Activated T-helper 2 cell treated with anti-CD3 and anti-CD28 coated beads, Interferon-gamma antibody, Interleukin-2, Interleukin-4, amounts not matched to agents 10 μg/mL and 5 μg/mL and 100 μg/mL, durations not matched to agents 14 hours and 24 hours and 36 hours (primary cell): Measurements from ENCODE around the gene ZCCHC14. TPM values are rescaled to one million over a fixed set of nuclear protein-coding genes. Genes with fewer than 3 reads are reported as not detected.

ENCODE experiments used
- DNase-seq: peaks from one replicate; pipeline ENCODE4 v3.0.0; 2021; ENCODE audit warnings: low spot score
- H3K27ac Mint-ChIP-seq: one replicate; pipeline ENCODE4 v1.8.0; 2021; ENCODE audit warnings: mixed read lengths
- H3K27me3 Mint-ChIP-seq: one replicate; pipeline ENCODE4 v1.8.0; 2021; ENCODE audit warnings: low read depth, mixed read lengths
- H3K36me3 Mint-ChIP-seq: one replicate; pipeline ENCODE4 v1.8.0; 2021; ENCODE audit warnings: low read depth, mixed read lengths
- H3K4me1 Mint-ChIP-seq: one replicate; pipeline ENCODE4 v1.8.0; 2021; ENCODE audit warnings: low read depth, mixed read lengths
- H3K4me3 Mint-ChIP-seq: one replicate; pipeline ENCODE4 v1.8.0; 2021; ENCODE audit warnings: low read depth, mild to moderate bottlenecking, moderate library complexity, mixed read lengths
- H3K9me3 Mint-ChIP-seq: one replicate; pipeline ENCODE4 v1.8.0; 2021; ENCODE audit warnings: mixed read lengths
- intact Hi-C: fragments of 100-400 bp; cut with micrococcal nuclease; formaldehyde crosslinking; loops from one replicate; pipeline ENCODE4 v1.15.1; 2023
- total RNA-seq: library from RNA; stranded (reverse); gene quantifications from 2 replicates; pipeline ENCODE4 v1.2.3, GENCODE V29; 2022

ZCCHC14 gene
- total RNA-seq, 1 donor from 2014 or later: 8.0 TPM

- H3K36me3 Mint-ChIP-seq: no peaks in the 10 kb centered on the region
- peaks cover 10% of the 10 kb centered on the region for H3K4me1 Mint-ChIP-seq
- H3K4me3 Mint-ChIP-seq: no peak overlapping the region
- intact Hi-C loops: loop anchor here (10.0 kb wide), 1 partner anchor 49 kb away; no protein-coding TSS in a partner anchor
- H3K27ac Mint-ChIP-seq: no peak overlapping the region
- no peaks in the 10 kb centered on the region for H3K9me3 Mint-ChIP-seq
- peaks cover 7% of the 10 kb centered on the region for H3K27me3 Mint-ChIP-seq
- no peak for DNase-seq
These were observed 57.2 kb downstream of the ZCCHC14 start for GRCh38 chr16:87435372-87436224.

- Mint-ChIP-seq H3K36me3 (no peaks in the 10 kb centered on the region), H3K27me3 (peaks cover 7% of the 10 kb centered on the region), H3K9me3 (no peaks in the 10 kb centered on the region), H3K4me3 (no peak overlapping the region), H3K4me1 (peaks cover 10% of the 10 kb centered on the region), H3K27ac (no peak overlapping the region)
- intact Hi-C loops: loop anchor here (10.0 kb wide), 1 partner anchor 51 kb away; no protein-coding TSS in a partner anchor
- no peak for DNase-seq
These were observed 58.6 kb downstream of the ZCCHC14 start for GRCh38 chr16:87434146-87434667.

GRCh38 chr16:87432330-87432915 lies 60.4 kb downstream of the ZCCHC14 start:
- intact Hi-C loops: loop anchor here (10.0 kb wide), 1 partner anchor 52 kb away; no protein-coding TSS in a partner anchor
- H3K27me3 Mint-ChIP-seq: peaks cover 7% of the 10 kb centered on the region
- H3K4me1 Mint-ChIP-seq: peaks cover 10% of the 10 kb centered on the region
- no peaks in the 10 kb centered on the region for H3K9me3 Mint-ChIP-seq
- no peaks in the 10 kb centered on the region for H3K36me3 Mint-ChIP-seq
- DNase-seq: no peak
- no peak overlapping the region for H3K4me3 Mint-ChIP-seq
- H3K27ac Mint-ChIP-seq: no peak overlapping the region

- no peak overlapping the region for H3K27ac Mint-ChIP-seq
- H3K4me3 Mint-ChIP-seq: no peak overlapping the region
- peaks cover 7% of the 10 kb centered on the region for H3K27me3 Mint-ChIP-seq
- H3K36me3 Mint-ChIP-seq: no peaks in the 10 kb centered on the region
- H3K9me3 Mint-ChIP-seq: no peaks in the 10 kb centered on the region
- intact Hi-C loops: loop anchor here (10.0 kb wide), 1 partner anchor 53 kb away; no protein-coding TSS in a partner anchor
- no peak for DNase-seq
- H3K4me1 Mint-ChIP-seq: peaks cover 10% of the 10 kb centered on the region
These were observed 60.9 kb downstream of the ZCCHC14 start for GRCh38 chr16:87431926-87432325.

GRCh38 chr16:87426423-87427215 lies 66.2 kb downstream of the ZCCHC14 start:
- Mint-ChIP-seq H3K27ac (no peak overlapping the region), H3K9me3 (no peaks in the 10 kb centered on the region), H3K4me1 (no peaks in the 10 kb centered on the region), H3K27me3 (no peaks in the 10 kb centered on the region), H3K36me3 (peaks cover 9% of the 10 kb centered on the region), H3K4me3 (no peak overlapping the region)
- intact Hi-C loops: no loop called here
- no peak for DNase-seq

- Mint-ChIP-seq H3K27ac (no peak overlapping the region), H3K4me1 (no peaks in the 10 kb centered on the region), H3K9me3 (no peaks in the 10 kb centered on the region), H3K27me3 (no peaks in the 10 kb centered on the region), H3K4me3 (no peak overlapping the region), H3K36me3 (peaks cover 9% of the 10 kb centered on the region)
- intact Hi-C loops: no loop called here
- no peak for DNase-seq
These were observed 66.9 kb downstream of the ZCCHC14 start for GRCh38 chr16:87425941-87426340.

- H3K9me3 Mint-ChIP-seq: no peaks in the 10 kb centered on the region
- intact Hi-C loops: no loop called here
- H3K4me3 Mint-ChIP-seq: no peak overlapping the region
- no peaks in the 10 kb centered on the region for H3K4me1 Mint-ChIP-seq
- H3K27me3 Mint-ChIP-seq: no peaks in the 10 kb centered on the region
- peaks cover 12% of the 10 kb centered on the region for H3K36me3 Mint-ChIP-seq
- DNase-seq: no peak
- no peak overlapping the region for H3K27ac Mint-ChIP-seq
These were observed 68.6 kb downstream of the ZCCHC14 start for GRCh38 chr16:87424266-87424665.

GRCh38 chr16:87423429-87423828 lies 69.4 kb downstream of the ZCCHC14 start:
- no peak for DNase-seq
- H3K27me3 Mint-ChIP-seq: no peaks in the 10 kb centered on the region
- no peaks in the 10 kb centered on the region for H3K9me3 Mint-ChIP-seq
- H3K36me3 Mint-ChIP-seq: peaks cover 12% of the 10 kb centered on the region
- H3K4me1 Mint-ChIP-seq: no peaks in the 10 kb centered on the region
- H3K4me3 Mint-ChIP-seq: no peak overlapping the region
- no peak overlapping the region for H3K27ac Mint-ChIP-seq
- intact Hi-C loops: no loop called here

- Mint-ChIP-seq H3K36me3 (peaks cover 12% of the 10 kb centered on the region), H3K27ac (no peak overlapping the region), H3K27me3 (no peaks in the 10 kb centered on the region), H3K9me3 (no peaks in the 10 kb centered on the region), H3K4me1 (no peaks in the 10 kb centered on the region), H3K4me3 (no peak overlapping the region)
- DNase-seq: no peak
- intact Hi-C loops: no loop called here
These were observed 70.7 kb downstream of the ZCCHC14 start for GRCh38 chr16:87422106-87422505.

- Mint-ChIP-seq H3K9me3 (no peaks in the 10 kb centered on the region), H3K36me3 (peaks cover 12% of the 10 kb centered on the region), H3K4me1 (no peaks in the 10 kb centered on the region), H3K27me3 (no peaks in the 10 kb centered on the region), H3K27ac (no peak overlapping the region), H3K4me3 (no peak overlapping the region)
- intact Hi-C loops: no loop called here
- no peak for DNase-seq
These were observed 71.6 kb downstream of the ZCCHC14 start for GRCh38 chr16:87421003-87421912.

- Mint-ChIP-seq H3K4me3 (no peak overlapping the region), H3K9me3 (no peaks in the 10 kb centered on the region), H3K27me3 (no peaks in the 10 kb centered on the region), H3K36me3 (peaks cover 12% of the 10 kb centered on the region), H3K27ac (no peak overlapping the region), H3K4me1 (no peaks in the 10 kb centered on the region)
- intact Hi-C loops: no loop called here
- no peak for DNase-seq
These were observed 72.5 kb downstream of the ZCCHC14 start for GRCh38 chr16:87420026-87421002.
